ENCODE data around the gene KAZN.

The KAZN gene

DNA sequence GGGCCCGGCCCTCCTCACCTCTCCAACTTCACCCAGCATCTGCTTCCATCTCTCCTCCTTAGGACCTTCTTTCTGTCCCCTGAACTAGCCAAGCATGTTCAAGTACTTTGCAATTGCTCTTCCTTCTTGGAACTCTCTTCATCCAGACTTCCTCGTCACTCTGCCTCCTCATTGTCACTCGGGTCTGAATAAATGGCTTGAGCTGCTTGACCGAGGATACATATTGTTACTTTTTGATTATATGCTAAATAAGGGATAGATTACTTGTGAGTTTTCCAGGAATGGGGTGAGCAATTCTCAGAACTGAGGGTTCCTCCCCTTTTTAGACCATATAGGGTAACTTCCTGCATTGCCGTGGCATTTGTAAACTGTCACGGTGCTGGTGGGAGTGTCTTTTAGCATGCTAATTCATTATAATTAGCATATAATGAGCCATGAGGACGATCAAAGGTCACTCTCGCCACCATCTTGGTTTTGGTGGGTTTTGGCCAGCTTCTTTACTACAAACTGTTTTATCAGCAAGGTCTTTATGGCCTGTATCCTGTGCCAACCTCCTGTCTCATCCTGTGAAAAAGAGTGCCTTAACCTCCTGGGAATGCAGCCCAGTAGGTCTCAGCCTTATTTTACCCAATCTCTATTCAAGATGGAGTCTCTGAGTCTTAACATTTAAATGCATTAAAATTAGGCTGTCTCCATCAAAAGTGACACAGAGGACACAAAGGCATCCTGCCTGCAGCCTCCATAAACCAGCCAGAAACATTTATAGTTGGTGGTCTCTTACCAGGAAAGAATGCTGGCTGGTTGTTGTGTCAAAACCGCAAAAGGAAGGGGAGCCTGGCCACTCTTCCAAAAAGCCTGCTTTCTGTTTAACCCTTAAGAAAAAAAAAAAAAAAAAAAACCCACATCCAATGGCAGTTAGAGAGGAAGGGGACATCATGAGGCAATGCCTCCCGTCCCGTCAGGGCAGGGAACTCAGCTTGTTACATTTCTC, 179.3 kb downstream of the KAZN start:
- DNase-seq = no peak

DNA sequence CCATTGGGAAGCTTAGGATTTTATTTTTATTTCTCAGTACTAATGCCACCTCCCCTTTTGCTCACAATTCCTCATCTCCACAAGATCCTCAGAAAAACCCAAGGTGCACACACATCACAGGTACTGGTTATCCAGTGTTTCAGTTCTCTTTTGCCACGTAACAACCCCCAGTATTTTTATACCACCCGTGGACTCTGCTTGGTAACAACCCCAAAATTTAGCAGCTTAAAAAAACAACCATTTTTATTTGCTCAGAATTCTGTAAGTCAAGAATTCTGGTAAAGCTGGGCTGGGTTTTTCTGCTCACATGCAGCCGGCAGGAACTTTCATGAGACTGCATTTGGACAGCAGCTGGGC, 180.0 kb downstream of the KAZN start:
- no peak for DNase-seq

GRCh38 chr1:14778898-14779865, 180.7 kb downstream of the KAZN start:
- DNase-seq = no peak

DNA sequence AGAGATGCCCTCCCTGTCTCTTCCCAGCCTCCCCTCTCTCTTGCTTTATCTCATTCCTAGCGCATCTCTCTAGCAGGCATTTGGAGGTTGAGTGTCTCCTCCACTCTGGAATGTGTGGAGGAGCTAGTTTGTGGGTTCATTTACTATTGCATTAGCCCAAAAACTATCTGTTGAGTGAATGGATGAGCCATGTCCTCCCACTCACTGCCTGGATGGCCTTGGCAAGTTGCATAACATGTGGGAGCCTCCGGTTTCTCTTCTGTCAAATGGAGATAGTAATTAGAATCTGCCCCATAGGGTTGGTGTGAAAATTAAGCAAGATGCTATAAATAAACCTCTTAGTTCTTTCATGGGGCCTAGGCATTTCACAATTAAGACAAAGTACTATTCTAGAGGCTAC, 181.8 kb downstream of the KAZN start:
- DNase-seq = no peak

DNA sequence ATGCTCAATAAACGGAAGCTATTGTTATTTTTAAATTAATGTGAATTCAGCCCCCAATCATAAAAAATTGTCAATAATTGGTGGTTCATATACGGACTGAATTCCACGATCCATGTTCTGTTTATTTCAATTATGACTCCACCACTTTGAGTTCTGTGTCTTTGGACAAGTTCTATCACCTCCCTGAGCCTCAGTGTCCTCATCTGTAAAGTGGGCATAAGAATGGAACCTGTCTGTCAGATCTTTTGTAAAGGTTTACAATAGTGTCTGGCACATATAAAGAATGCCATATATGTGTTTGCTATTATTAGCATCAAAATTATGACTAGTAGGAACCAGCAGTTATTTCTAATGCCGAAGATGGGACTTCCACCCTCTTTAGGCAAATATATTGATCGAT, 183.3 kb downstream of the KAZN start:
- DNase-seq = no peak

DNA sequence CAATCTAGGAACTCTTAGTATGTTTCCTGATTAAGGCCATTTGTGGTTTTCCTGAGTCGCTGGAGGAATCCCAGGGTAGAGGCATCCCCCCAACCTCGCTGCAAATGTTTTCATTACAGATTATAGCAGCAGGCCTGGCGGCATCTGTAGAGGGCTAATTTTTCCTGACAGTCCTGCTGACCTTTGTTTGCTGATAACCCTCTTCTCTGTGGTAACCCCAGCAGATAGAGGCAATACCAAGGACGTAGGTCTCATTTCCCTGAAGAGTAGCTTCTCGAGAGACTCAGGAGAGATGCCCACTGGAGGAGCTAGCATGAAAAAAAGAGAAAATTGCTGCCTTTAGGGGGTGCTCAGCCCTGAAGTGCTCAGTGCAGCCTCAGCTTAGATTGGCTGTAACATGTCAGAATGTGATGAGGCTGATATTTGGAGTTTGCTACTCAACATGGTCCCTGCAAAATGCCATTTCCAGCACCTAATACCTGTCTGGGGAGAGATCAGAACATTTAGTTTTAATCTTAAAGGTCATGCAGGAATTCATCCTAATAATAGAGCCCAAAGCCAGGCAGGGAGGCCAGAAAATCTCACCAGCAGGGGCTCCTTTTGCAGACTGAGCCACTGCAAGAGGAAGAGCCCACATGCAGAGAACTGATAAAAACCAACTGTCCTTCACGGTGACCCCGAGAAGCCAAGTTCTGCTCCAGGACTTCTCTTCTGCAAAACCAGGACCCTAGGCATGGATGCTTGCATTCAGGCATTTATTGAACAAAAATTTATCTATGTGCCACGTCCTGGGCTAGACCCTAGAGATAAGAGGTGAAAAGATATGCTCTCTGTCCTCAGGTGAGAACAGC, 184.5 kb downstream of the KAZN start:
- no peak for DNase-seq

- DNase-seq = no peak
Observed at GRCh38 chr1:14783592-14783886, 185.1 kb downstream of the KAZN start.

DNA sequence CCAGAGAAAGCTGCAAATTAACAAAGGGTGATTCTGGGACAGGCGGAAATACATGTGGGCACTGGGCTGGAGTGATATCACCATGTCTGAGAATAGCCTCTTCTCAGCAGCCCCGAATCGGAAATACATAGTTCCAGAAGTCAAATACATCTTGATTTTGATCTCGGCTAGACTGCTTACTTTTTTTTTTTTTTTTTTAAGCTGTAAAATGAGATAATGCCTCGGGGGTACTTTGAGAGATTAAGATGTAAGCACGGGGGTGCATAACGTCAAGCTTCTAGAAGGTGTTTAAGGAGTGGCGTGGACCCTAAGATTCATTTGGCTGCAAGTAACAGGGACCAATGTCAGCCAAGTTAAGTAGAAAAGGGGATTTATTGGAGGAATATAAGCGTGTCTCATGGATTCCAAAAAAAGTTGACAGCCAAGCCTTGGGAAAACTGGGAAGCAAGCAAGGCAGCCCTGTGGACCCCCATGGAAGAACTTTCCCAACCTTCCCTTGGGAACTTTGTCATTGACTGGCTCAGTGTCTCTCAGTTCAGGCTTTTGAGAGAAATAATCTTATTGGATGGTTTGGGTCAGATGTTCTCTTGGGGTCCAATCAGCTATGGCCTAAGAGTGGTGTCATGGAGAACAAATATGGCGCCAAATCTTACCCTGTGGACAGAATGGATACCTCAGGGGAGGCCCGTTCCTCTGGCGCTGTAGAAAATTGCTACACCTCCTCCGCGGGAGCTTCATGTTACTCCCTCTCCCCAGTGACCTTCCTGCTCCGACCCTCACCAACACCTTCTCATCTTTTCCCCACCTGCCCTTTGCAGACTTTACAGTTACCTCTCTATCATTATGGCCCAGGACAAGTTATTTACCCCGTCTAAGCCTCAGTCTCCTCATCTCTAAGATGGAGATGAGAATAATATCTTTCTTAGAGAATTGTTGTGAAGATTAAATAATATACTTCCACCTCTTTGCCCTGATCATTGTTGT, 186.6 kb downstream of the KAZN start:
- no peak for DNase-seq

- DNase-seq = no peak
Observed at GRCh38 chr1:14786109-14786675, 187.7 kb downstream of the KAZN start.

GRCh38 chr1:14786681-14787080, 188.2 kb downstream of the KAZN start:
- no peak for DNase-seq

DNA sequence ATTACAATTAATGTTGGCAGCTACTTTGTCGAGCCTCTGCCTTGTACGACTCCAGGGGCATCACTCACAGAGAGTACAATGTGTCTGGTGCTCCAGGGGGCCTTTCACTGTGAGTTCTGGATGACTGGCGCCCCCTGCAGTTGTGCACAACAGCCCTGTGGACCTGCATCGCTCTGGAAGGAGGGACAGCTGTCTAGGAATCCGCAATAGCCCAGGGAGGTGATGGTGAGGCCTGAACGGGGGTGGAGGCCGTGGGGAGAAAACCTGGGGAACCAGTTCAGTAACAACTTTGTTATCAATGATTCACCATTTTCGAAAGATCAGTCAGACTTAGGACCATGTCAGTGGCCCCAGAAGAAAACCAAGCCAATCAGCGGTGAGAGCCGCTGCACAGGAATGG, 189.1 kb downstream of the KAZN start:
- DNase-seq = no peak

DNA sequence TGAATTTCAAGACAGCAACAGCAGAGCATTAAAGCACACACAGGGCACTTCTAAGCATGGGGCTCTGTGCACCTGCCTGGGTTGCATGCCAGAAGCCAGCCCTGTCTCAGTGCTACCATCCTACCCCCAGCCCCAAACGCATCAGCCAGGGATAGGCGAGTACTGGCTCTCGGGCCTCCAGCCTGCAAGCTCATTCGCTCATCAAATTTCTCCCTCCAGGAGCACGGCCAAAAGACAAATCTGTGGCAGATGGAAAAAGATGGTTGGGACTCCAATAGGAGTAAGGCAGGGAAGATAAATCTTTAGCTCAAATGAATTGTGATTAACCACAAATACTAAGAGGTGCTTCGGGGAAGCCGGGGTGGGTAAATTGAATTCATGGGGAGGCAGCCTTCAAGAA, 189.6 kb downstream of the KAZN start:
- DNase-seq = no peak

DNA sequence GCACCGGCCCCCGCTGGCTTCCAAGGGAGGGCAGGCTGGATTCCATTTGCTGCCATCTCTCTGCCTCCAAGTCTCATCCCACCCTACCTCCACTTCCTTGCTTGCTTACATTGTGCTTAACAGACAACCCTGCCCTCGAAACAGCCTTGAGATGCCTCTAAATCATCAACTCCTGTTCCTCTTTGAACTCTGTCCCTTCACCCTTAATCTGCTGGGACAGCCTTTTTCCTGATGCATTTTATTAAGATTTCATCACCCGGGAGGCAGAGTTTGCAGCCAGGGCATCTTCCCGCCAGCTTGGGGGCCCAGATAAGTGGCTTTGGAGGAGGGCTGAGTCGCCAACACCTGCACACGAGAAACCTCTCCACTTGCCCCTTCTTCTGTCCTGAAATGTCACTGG, 192.5 kb downstream of the KAZN start:
- DNase-seq = no peak

GRCh38 chr1:14791654-14792053, 193.2 kb downstream of the KAZN start:
- no peak for DNase-seq

- no peak for DNase-seq
Observed at GRCh38 chr1:14794136-14794768, 195.8 kb downstream of the KAZN start.

- DNase-seq = no peak
Observed at GRCh38 chr1:14794906-14795305, 196.4 kb downstream of the KAZN start.

- no peak for DNase-seq
Observed at GRCh38 chr1:14795589-14795988, 197.1 kb downstream of the KAZN start.

DNA sequence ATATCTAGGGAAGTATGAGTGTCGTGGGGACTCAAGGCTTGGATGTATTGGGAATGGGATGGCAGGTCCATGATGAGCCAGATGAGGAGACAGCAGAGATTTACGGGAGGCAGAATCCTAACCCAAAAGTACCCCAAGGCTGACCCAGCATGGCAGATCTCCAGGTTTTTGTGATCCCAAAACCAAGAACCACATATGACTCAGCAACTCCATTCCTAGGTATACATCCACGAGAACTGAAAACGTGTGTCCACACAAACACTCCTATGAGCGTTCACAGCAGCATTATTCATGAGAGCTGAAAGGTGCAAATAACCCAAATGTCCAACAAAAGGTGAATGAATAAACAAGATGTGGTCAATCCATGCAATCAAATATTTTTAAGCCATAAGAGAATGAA, 201.5 kb downstream of the KAZN start:
- DNase-seq = no peak

GRCh38 chr1:14800500-14801076, 202.1 kb downstream of the KAZN start:
- DNase-seq = no peak

DNA sequence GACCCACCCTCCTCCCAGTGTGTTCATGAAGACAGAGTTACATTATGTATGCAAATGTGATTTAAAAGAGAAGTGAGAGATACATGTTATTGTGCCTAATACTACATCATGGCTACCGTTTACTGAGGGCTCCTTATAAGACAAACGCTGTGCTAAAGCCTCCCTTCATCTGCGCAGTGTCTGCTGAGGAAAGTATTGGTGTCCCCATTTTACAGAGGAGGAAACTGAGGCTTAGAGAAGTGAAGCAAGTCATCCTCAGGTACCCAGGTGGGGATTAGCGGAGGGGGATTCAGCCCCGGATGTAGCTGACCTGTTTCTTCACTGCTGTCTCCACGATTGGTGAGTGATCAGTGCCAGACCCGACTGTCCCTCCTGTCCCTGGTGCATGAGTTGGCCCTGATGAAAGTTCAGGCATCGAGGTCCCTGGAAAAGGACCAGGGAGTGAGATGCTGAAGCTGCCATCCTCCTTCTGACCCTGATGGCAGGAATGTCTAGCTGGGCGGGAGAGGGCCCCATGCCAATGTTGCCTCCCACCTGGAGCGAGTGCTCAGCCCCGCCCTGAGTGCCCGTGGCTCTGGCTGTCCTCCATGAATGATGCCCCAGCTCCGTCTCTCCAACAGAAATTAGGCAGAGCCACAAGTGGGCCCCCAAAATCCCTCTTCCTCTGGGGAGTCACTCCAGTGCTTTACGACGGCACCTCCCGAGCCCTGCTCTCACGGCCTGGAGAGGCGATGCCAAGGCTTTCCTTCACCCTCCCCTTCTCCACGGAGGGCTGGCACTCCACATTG, 204.7 kb downstream of the KAZN start:
- no peak for DNase-seq
